AG10803 (cell line): ENCODE results near the gene SOBP.

Experiments used
- DNase-seq: peaks from one replicate; pipeline ENCODE4 v3.0.0; 2010; ENCODE audit warnings: low read depth
- H3K4me3 ChIP-seq: 2 replicates; pipeline ENCODE4 v1.5.1; 2011; ENCODE audit warnings: mild to moderate bottlenecking, low read length, control low read depth
- CTCF ChIP-seq: conservative IDR thresholded peaks from 2 replicates; pipeline ENCODE4 v1.5.1; 2011; ENCODE audit warnings: mild to moderate bottlenecking, low read length, control low read depth, inconsistent platforms

The SOBP gene

GRCh38 chr6:107646176-107646575 lies 156.3 kb downstream of the SOBP start:
- no peak overlapping the region for H3K4me3 ChIP-seq
- DNase-seq: peak; percentile 46
- no peak for TF ChIP-seq CTCF

- no peak for DNase-seq
- no peak for TF ChIP-seq CTCF
- H3K4me3 ChIP-seq: no peak overlapping the region
Measured at GRCh38 chr6:107646776-107647438, 157.0 kb downstream of the SOBP start.

- DNase-seq: no peak
- no peak overlapping the region for H3K4me3 ChIP-seq
- TF ChIP-seq CTCF: no peak
Measured at GRCh38 chr6:107647439-107647948, 157.6 kb downstream of the SOBP start.

- no peak for DNase-seq
- H3K4me3 ChIP-seq: no peak overlapping the region
- TF ChIP-seq CTCF: no peak
Measured at GRCh38 chr6:107648983-107649382, 159.1 kb downstream of the SOBP start.

- H3K4me3 ChIP-seq: no peak overlapping the region
- no peak for TF ChIP-seq CTCF
- no peak for DNase-seq
Measured at GRCh38 chr6:107652526-107653182, 162.7 kb downstream of the SOBP start.

- DNase-seq: no peak
- TF ChIP-seq CTCF: no peak
- no peak overlapping the region for H3K4me3 ChIP-seq
Measured at GRCh38 chr6:107653183-107653580, 163.3 kb downstream of the SOBP start.

- no peak for DNase-seq
- H3K4me3 ChIP-seq: no peak overlapping the region
- no peak for TF ChIP-seq CTCF
Measured at GRCh38 chr6:107653861-107654394, 164.0 kb downstream of the SOBP start.
